GM23248 (cell line): ENCODE data around the gene DMKN. TPM values are rescaled to one million over a fixed set of nuclear protein-coding genes. Genes with fewer than 3 reads are reported as not detected.

ENCODE experiments used
- DNase-seq: peaks from one replicate; pipeline ENCODE4 v3.0.0-alpha.2; 2015
- H2AFZ ChIP-seq: fragments of 200-600 bp; sonication (generic); 2 replicates; pipeline ENCODE4 v1.6.1; 2016; ENCODE audit warnings: antibody characterized with exemption
- H3F3A ChIP-seq: fragments of 200-600 bp; sonication (generic); 2 replicates; pipeline ENCODE4 v1.6.1; 2016; ENCODE audit warnings: mild to moderate bottlenecking, antibody characterized with exemption, mixed run types; ENCODE audit not compliant: insufficient read depth
- H3K27ac ChIP-seq: fragments of 200-600 bp; sonication (generic); 2 replicates; pipeline ENCODE4 v1.5.1; 2016; ENCODE audit warnings: mild to moderate bottlenecking
- H3K27me3 ChIP-seq: fragments of 200-600 bp; sonication (generic); replicated peaks from 2 replicates; pipeline ENCODE4 v1.6.1; 2016; ENCODE audit warnings: mild to moderate bottlenecking; ENCODE audit not compliant: insufficient read depth
- H3K36me3 ChIP-seq: fragments of 200-600 bp; sonication (generic); 2 replicates; pipeline ENCODE4 v1.6.1; 2016; ENCODE audit warnings: low read depth, mild to moderate bottlenecking
- H3K4me1 ChIP-seq: fragments of 200-600 bp; sonication (generic); 2 replicates; pipeline ENCODE4 v1.6.1; 2016; ENCODE audit warnings: mild to moderate bottlenecking; ENCODE audit not compliant: insufficient read depth
- H3K4me2 ChIP-seq: fragments of 200-600 bp; sonication (generic); one replicate; pipeline ENCODE4 v1.6.1; 2016; ENCODE audit warnings: mild to moderate bottlenecking; ENCODE audit not compliant: unreplicated experiment
- H3K4me3 ChIP-seq: fragments of 200-600 bp; sonication (generic); 2 replicates; pipeline ENCODE4 v1.5.1; 2016; ENCODE audit warnings: mild to moderate bottlenecking
- H3K79me2 ChIP-seq: fragments of 200-600 bp; sonication (generic); 2 replicates; pipeline ENCODE4 v1.6.1; 2016; ENCODE audit warnings: mild to moderate bottlenecking; ENCODE audit not compliant: insufficient read depth
- H3K9ac ChIP-seq: fragments of 200-600 bp; sonication (generic); 2 replicates; pipeline ENCODE4 v1.6.1; 2016; ENCODE audit warnings: mild to moderate bottlenecking
- H3K9me2 ChIP-seq: fragments of 200-600 bp; sonication (generic); 2 replicates; pipeline ENCODE4 v1.6.1; 2016; ENCODE audit warnings: mixed run types, mild to moderate bottlenecking, moderate library complexity; ENCODE audit not compliant: insufficient read depth
- H3K9me3 ChIP-seq: fragments of 200-600 bp; sonication (generic); one replicate; pipeline ENCODE4 v1.6.1; 2017; ENCODE audit warnings: low read depth
- H4K20me1 ChIP-seq: fragments of 200-600 bp; sonication (generic); 2 replicates; pipeline ENCODE4 v1.6.0; 2016; ENCODE audit not compliant: insufficient read depth
- EZH2 ChIP-seq: fragments of 200-600 bp; sonication (generic); IDR thresholded peaks from 2 replicates; pipeline ENCODE4 v1.6.1; 2018; ENCODE audit warnings: antibody characterized with exemption, mild to moderate bottlenecking; ENCODE audit not compliant: insufficient read depth, poor library complexity, severe bottlenecking
- EZH2phosphoT487 ChIP-seq: fragments of 200-600 bp; sonication (generic); IDR thresholded peaks from 2 replicates; pipeline ENCODE4 v1.6.1; 2018; ENCODE audit warnings: antibody characterized with exemption, moderate library complexity, mild to moderate bottlenecking, low read depth; ENCODE audit not compliant: insufficient read depth
- WGBS, 2 experiments: methylation state at CpG; one replicate each; pipeline ENCODE4 v1.1.6; 2015 to 2017; ENCODE audit warnings: low lambda C conversion rate in 2 of 2, low coverage in 1 of 2; ENCODE audit errors: missing lambda C conversion rate in 2 of 2; 5-methylcytosine and 5-hydroxymethylcytosine counted together
- in situ Hi-C: fragments of 300-500 bp; cut with MboI; formaldehyde crosslinking; loops from 2 replicates; pipeline ENCODE4 v1.15.0; 2020
- polyA plus RNA-seq: library from polyadenylated mRNA; unstranded; fragments of >200 nt; fragmentation: Nextera tagmentation; extraction: Ambion mirVana; gene quantifications from 2 replicates; pipeline ENCODE4 v1.2.1, GENCODE V29; 2016
- total RNA-seq: library from RNA; depleted of rRNA; stranded (reverse); fragments of >200 nt; shearing (Covaris generic); gene quantifications from 2 replicates; pipeline ENCODE4 v1.2.3, GENCODE V29; 2014

Gene DMKN
- total and polyA plus RNA-seq, 2 experiments from 2014 or later: 25.4 to 34.5 TPM

DNA sequence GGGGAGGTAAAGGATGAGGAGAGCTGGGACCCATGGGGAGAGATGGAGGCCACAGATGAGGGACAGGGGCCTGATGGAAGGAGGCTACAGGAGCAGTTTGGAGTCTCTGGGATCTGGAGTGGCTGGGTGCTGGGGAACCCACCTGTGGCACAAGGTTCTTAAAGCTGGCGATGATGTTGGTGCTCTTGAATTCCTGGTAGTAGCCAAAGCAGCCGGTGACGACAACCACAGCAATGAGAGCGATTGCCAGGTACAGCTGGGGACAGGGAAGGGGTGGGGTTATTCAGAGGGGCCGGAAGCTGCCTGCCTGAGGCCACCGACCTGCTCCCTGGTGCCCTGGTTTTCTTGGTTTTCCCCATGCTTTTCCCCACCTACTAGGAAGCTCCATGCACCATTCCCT, 47.2 kb upstream of the DMKN start:
- 59 to 65% methylated on average over 6 of the region's 6 CpGs for WGBS, 2 experiments
- no peak for DNase-seq

GRCh38 chr19:35560271-35560670, 46.8 kb upstream of the DMKN start:
- H3K4me1 ChIP-seq: no peaks in the 10 kb centered on the region
- no peaks in the 10 kb centered on the region for H3K9me2 ChIP-seq
- no peaks in the 10 kb centered on the region for H3K36me3 ChIP-seq
- H3F3A ChIP-seq: no peaks in the 10 kb centered on the region
- 0 out of 2 replicates have a peak, but pooled peaks cover 14% of the 10 kb centered on the region for H3K27me3 ChIP-seq
- TF ChIP-seq EZH2: no peak
- no peak for TF ChIP-seq EZH2phosphoT487
- no peak overlapping the region for H3K27ac ChIP-seq
- no peak for DNase-seq
- H3K79me2 ChIP-seq: no peaks in the 10 kb centered on the region
- H3K4me2 ChIP-seq: no peak overlapping the region
- no peaks in the 10 kb centered on the region for H4K20me1 ChIP-seq
- no peak overlapping the region for H2AFZ ChIP-seq
- no peaks in the 10 kb centered on the region for H3K9me3 ChIP-seq
- 80 to 86% methylated on average over 14 to 18 of the region's 18 CpGs for WGBS, 2 experiments
- H3K4me3 ChIP-seq: no peak overlapping the region
- in situ Hi-C loops: no loop called here
- no peak overlapping the region for H3K9ac ChIP-seq

More for the DNA sequence above, 47.2 kb upstream of the DMKN start:
- H3K4me1 ChIP-seq: no peaks in the 10 kb centered on the region
- H3K27me3 ChIP-seq: 0 out of 2 replicates have a peak, but pooled peaks cover 14% of the 10 kb centered on the region
- H3K36me3 ChIP-seq: no peaks in the 10 kb centered on the region
- TF ChIP-seq EZH2: no peak
- no peak for TF ChIP-seq EZH2phosphoT487
- H3K9ac ChIP-seq: no peak overlapping the region
- no peak overlapping the region for H2AFZ ChIP-seq
- H3F3A ChIP-seq: no peaks in the 10 kb centered on the region
- no peak overlapping the region for H3K4me2 ChIP-seq
- H3K79me2 ChIP-seq: no peaks in the 10 kb centered on the region
- in situ Hi-C loops: no loop called here
- H3K9me3 ChIP-seq: no peaks in the 10 kb centered on the region
- H3K9me2 ChIP-seq: no peaks in the 10 kb centered on the region
- no peak overlapping the region for H3K4me3 ChIP-seq
- no peaks in the 10 kb centered on the region for H4K20me1 ChIP-seq
- H3K27ac ChIP-seq: no peak overlapping the region

- Histone ChIP-seq H4K20me1 (no peaks in the 10 kb centered on the region), H3K79me2 (no peaks in the 10 kb centered on the region), H3K4me3 (no peak overlapping the region), H3K9ac (no peak overlapping the region), H3K27ac (no peak overlapping the region), H2AFZ (no peak overlapping the region), H3K36me3 (no peaks in the 10 kb centered on the region), H3F3A (no peaks in the 10 kb centered on the region), H3K9me3 (no peaks in the 10 kb centered on the region), H3K4me1 (no peaks in the 10 kb centered on the region), H3K4me2 (no peak overlapping the region), H3K27me3 (0 out of 2 replicates have a peak, but pooled peaks cover 14% of the 10 kb centered on the region), H3K9me2 (no peaks in the 10 kb centered on the region)
- in situ Hi-C loops: no loop called here
- TF ChIP-seq EZH2phosphoT487: no peak
- TF ChIP-seq EZH2: no peak
- DNase-seq: no peak
- WGBS, 2 experiments: 84 to 85% methylated on average over 22 to 23 of the region's 23 CpGs
Observed at GRCh38 chr19:35559781-35560180, 46.3 kb upstream of the DMKN start.

GRCh38 chr19:35559281-35559659, 45.8 kb upstream of the DMKN start:
- H3K27me3 ChIP-seq: 0 out of 2 replicates have a peak, but pooled peaks cover 14% of the 10 kb centered on the region

More at GRCh38 chr19:35559281-35559659, 45.8 kb upstream of the DMKN start:
- Histone ChIP-seq H3F3A (no peaks in the 10 kb centered on the region), H3K4me3 (no peak overlapping the region), H3K9me2 (no peaks in the 10 kb centered on the region), H3K9ac (no peak overlapping the region), H3K27ac (no peak overlapping the region), H3K79me2 (no peaks in the 10 kb centered on the region), H4K20me1 (no peaks in the 10 kb centered on the region), H3K4me1 (no peaks in the 10 kb centered on the region), H3K9me3 (no peaks in the 10 kb centered on the region), H3K36me3 (no peaks in the 10 kb centered on the region), H3K4me2 (no peak overlapping the region), H2AFZ (no peak overlapping the region)
- 57 to 59% methylated on average over 11 of the region's 11 CpGs for WGBS, 2 experiments
- in situ Hi-C loops: no loop called here
- TF ChIP-seq EZH2 (no peak), EZH2phosphoT487 (no peak)
- DNase-seq: no peak
